Epithelial cell of proximal tubule (primary cell): Measurements from ENCODE around the gene RAB3B. TPM values are rescaled to one million over a fixed set of nuclear protein-coding genes. Genes with fewer than 3 reads are reported as not detected.

Source experiments
- DNase-seq: peaks from one replicate; pipeline ENCODE4 v3.0.0-alpha.2; 2011; ENCODE audit warnings: low read depth
- H3K4me3 ChIP-seq: 2 replicates; pipeline ENCODE4 v1.5.1; 2011; ENCODE audit warnings: low read depth, mild to moderate bottlenecking, low read length
- total RNA-seq: library from RNA; depleted of rRNA; stranded (reverse); fragments of >200 nt; gene quantifications from 2 replicates; pipeline ENCODE4 v1.2.3, GENCODE V29; 2015
- TF ChIP-seq, protein P1 (sequence below): conservative IDR thresholded peaks from 2 replicates; pipeline ENCODE4 v1.5.1; 2012; ENCODE audit warnings: low read depth, mild to moderate bottlenecking, low read length

Gene RAB3B
- total RNA-seq, 1 donor from 2014 or later, result 35.5 TPM

DNA sequence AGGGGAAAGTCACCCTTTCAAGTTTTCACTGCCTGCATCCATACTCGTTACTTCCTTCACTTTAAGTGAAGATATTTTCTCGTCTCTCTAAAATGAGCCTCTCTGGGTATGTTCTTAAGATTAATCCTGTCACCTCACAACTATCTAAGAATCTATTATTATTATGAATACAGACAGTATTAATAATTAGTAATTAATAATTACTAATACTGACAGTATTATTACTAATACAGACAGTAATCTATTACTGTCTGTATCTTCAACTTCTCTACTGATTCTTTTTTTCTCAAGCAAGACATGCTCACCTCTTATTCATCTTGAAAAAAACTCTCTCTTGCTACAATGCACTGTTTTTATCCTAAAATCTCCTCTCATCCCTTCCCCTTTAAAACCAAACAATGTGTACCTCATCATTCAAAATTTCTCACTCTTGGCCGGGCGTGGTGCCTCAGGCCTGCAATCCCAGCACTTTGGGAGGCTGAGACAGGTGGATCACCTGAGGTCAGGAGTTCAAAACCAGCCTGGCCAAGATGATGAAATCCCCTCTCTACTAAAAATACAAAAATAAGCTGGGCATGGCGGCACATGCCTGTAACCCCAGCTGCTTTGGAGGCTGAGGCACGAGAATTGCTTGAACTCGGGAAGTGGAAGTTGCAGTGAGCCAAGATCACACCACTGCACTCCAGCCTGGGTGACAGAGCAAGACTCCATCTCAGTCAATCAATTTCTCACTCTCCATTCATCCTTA, 119.7 kb downstream of the RAB3B start:
- DNase-seq, result no peak
- TF ChIP-seq, protein P1, sequence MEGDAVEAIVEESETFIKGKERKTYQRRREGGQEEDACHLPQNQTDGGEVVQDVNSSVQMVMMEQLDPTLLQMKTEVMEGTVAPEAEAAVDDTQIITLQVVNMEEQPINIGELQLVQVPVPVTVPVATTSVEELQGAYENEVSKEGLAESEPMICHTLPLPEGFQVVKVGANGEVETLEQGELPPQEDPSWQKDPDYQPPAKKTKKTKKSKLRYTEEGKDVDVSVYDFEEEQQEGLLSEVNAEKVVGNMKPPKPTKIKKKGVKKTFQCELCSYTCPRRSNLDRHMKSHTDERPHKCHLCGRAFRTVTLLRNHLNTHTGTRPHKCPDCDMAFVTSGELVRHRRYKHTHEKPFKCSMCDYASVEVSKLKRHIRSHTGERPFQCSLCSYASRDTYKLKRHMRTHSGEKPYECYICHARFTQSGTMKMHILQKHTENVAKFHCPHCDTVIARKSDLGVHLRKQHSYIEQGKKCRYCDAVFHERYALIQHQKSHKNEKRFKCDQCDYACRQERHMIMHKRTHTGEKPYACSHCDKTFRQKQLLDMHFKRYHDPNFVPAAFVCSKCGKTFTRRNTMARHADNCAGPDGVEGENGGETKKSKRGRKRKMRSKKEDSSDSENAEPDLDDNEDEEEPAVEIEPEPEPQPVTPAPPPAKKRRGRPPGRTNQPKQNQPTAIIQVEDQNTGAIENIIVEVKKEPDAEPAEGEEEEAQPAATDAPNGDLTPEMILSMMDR, result no peak

DNA sequence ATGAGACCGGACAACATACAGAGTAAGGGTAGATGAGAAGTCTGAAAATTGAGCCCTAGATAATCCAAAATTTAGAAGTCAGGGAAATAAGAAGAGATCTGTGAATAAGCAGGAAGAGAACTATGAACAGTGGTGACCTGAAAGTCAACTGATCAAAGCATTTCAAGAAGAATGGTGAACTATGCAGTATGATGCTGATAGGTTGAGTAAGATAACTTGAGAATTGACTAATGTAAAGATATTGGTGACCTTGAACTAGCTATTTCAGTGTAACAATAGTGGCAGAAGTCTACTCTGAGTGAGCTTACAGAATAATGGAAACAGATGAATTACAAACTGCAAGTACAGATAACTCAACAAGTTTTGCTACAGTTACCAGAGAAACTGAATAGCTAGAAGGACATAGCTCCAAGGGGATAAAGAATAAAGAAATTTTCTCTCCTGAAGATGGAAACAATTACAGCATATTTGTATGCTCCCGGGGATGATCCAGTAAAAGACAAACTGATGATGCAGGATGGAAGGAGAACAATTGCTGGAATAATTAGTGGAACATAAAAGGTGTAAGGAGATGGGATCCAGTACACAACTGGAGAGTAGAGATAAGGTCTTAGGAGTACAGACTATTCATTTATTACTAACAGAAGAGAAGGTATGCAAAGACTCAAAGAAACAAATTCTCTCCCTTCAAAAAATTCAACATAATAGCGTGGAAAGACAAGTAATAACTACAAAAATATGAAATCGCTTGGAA, 122.8 kb downstream of the RAB3B start:
- H3K4me3 ChIP-seq, result no peak overlapping the region

More for the DNA sequence above, 119.7 kb downstream of the RAB3B start:
- H3K4me3 ChIP-seq, result no peak overlapping the region

DNA sequence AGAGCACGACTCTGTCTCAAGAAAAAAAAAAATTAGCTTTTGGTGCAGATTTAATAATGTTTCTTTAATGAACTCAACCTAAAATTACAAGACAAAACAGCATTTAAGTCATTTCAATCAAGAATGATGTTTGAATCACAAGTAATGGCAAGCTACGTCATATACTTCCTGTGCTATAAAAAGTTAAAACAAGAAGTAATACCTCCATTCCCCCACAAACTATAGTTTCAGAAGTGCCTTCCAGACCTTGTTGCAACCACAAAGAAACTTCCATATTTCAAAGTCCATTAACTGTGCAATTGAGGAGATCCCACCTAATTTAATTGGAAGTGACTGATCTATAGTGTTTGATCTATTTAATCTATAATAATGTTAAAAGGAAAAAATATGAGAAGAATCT, 127.1 kb downstream of the RAB3B start:
- TF ChIP-seq, protein P1, result no peak
- DNase-seq, result no peak
- no peak overlapping the region for H3K4me3 ChIP-seq

More for the DNA sequence above, 122.8 kb downstream of the RAB3B start:
- TF ChIP-seq, protein P1, result no peak
- no peak for DNase-seq

DNA sequence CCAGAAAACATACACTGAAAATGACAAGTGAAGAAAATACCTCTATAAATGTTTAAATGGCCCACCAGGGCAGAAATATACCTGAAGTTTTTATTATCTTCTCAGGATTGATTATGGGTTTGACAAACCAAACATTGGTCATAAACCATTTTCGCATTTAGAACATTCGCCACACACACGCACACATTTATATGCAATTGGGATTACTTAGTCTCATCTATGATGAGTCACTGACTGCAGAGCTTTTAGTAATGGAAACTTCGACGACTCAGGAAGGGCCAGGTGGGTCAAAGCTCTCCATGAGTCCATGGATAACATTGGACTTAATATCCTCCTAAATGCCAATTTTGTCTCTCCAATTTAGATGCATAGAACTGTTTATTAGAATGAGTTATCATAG, 128.8 kb downstream of the RAB3B start:
- no peak for DNase-seq

DNA sequence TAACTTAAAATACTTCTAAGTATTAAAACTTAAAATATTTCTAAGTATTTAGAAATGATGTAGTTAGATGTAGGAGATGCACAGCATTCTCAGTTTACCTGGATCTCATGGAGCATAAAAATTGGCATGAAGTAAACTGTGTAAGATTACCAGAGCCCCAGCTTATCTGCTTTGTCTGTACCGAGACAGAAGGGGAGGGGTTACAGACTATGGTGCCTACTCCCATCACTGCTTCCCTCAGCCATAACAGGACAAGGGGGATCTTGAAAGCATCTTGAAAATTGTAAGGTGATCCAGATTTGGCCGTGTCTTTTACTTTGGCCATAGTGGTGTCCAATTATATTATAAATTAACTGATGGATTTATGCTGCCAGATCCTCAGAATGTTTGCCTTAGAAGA, 130.8 kb downstream of the RAB3B start:
- no peak for DNase-seq
- TF ChIP-seq, protein P1, result no peak

More for the DNA sequence above, 128.8 kb downstream of the RAB3B start:
- TF ChIP-seq, protein P1, result no peak
- H3K4me3 ChIP-seq, result no peak overlapping the region

DNA sequence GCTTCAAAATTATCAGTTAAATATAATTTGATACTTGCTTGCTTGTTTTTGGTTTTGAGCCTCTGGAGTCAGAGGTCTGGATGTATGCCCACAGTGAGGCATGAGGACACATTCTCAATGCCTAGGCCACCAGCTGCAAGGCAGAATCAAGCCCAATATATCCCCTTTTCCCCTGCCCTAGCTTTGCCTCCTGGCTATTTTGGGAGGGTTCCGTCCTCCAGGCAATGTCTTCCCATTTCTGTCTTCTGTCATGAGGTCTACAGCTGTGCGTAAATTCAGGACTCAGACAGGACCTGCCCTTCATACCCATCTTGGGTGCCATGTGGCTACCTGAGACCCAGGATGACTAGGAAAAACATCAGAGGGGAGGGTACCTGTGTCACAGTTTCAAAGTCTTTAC, 131.2 kb downstream of the RAB3B start:
- TF ChIP-seq, protein P1, result no peak
- DNase-seq, result no peak
- no peak overlapping the region for H3K4me3 ChIP-seq

More for the DNA sequence above, 130.8 kb downstream of the RAB3B start:
- H3K4me3 ChIP-seq, result no peak overlapping the region
